ENCODE data around the gene SLC44A5. TPM values are rescaled to one million over a fixed set of nuclear protein-coding genes. Genes with fewer than 3 reads are reported as not detected.
"Not testable (repeated sequence)": the region's sequence is repeated elsewhere in the genome, so short reads cannot be mapped to it uniquely, and the experiment has no call there.

SLC44A5 gene
- polyA plus RNA-seq, 2 of the 4 experiments (the other 2 are of a cell fraction) = 0.10 to 1.5 TPM

- ChIA-PET POLR2A (no interaction called here), CTCF (interaction anchor here (1.2 kb wide), 1 partner anchor 30 kb away, joined by 5 read pairs; no protein-coding TSS in a partner anchor)
- H3K27ac ChIP-seq = no peak overlapping the region
- no peak overlapping the region for H3K4me2 ChIP-seq
- no peaks in the 10 kb centered on the region for H3K9me3 ChIP-seq
- H3K4me1 ChIP-seq = no peaks in the 10 kb centered on the region
- FAIRE-seq = no peak
- H3K4me3 ChIP-seq = no peak overlapping the region
- ATAC-seq = no peak
- 49% methylated on average over 2 of the region's 2 CpGs for WGBS (ENCODE audit: missing lambda C conversion rate)
- TF ChIP-seq MAFK (IDR thresholded peaks at IDR 0.05; ENCODE audit: partially characterized antibody) = no peak
- no peak for TF ChIP-seq NPAS2 (CRISPR knock-in tag; IDR thresholded peaks at IDR 0.05; ENCODE audit: borderline replicate concordance)
- no peak for TF ChIP-seq HEYL (CRISPR knock-in tag; IDR thresholded peaks at IDR 0.05)
- no peak for TF ChIP-seq EHMT2 (IDR thresholded peaks at IDR 0.05; ENCODE audit: low read depth)
- TF ChIP-seq RARB (CRISPR knock-in tag; IDR thresholded peaks at IDR 0.05) = no peak
- TF ChIP-seq NFE2L2 (conservative IDR thresholded peaks at IDR 0.05; ENCODE audit: low read length) = no peak
- DNase-seq (ENCODE audit: low read depth in 1 of 2, low spot score in 1 of 2) = no peak
These were observed 8.4 kb downstream of the SLC44A5 start for GRCh38 chr1:75602486-75602885.

DNA sequence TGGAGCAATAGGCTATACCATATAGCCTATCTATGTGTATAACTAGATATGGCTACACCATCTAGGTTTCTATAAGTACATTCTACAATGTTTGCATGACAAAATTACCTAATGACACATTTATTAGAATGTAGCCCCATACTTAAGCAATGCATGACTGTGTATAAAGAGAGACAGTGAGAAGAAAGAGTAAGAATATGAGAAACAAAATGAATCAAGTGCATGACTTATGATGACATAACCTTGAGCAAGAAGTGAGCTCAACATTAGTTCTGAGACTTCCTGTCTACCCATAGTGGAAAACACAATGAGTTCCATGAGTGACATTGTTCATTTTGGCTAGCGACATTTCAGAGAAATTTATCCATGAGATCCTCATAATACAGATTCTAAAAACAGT is 10.1 kb downstream of the SLC44A5 start:
- ATAC-seq = no peak

GRCh38 chr1:75594327-75594726 is 16.6 kb downstream of the SLC44A5 start:
- Histone ChIP-seq H3K4me2 (no peak overlapping the region), H3K4me3 (no peak overlapping the region), H3K9me3 (no peaks in the 10 kb centered on the region), H3K27ac (no peak overlapping the region), H3K4me1 (no peaks in the 10 kb centered on the region)
- ATAC-seq = no peak
- TF ChIP-seq MAFK (IDR thresholded peaks at IDR 0.05; ENCODE audit: partially characterized antibody) (peak; percentile 68), TFCP2L1 (CRISPR knock-in tag; IDR thresholded peaks at IDR 0.05) (no peak)
- ChIA-PET CTCF (no interaction called here), POLR2A (no interaction called here)
- no peak for FAIRE-seq
- no peak for DNase-seq (ENCODE audit: low read depth in 1 of 2, low spot score in 1 of 2)
- WGBS (ENCODE audit: missing lambda C conversion rate) = 54% methylated on average over 3 of the region's 3 CpGs

More for the DNA sequence above, 10.1 kb downstream of the SLC44A5 start:
- H3K4me3 ChIP-seq = no peak overlapping the region
- CTCF ChIA-PET = no interaction called here
- H3K27ac ChIP-seq = no peak overlapping the region
- POLR2A ChIA-PET = no interaction called here
- H3K4me2 ChIP-seq = no peak overlapping the region
- WGBS (ENCODE audit: missing lambda C conversion rate) = 6% methylated on average over 1 of the region's 1 CpG
- H3K9me3 ChIP-seq = no peaks in the 10 kb centered on the region
- TF ChIP-seq, protein P1, sequence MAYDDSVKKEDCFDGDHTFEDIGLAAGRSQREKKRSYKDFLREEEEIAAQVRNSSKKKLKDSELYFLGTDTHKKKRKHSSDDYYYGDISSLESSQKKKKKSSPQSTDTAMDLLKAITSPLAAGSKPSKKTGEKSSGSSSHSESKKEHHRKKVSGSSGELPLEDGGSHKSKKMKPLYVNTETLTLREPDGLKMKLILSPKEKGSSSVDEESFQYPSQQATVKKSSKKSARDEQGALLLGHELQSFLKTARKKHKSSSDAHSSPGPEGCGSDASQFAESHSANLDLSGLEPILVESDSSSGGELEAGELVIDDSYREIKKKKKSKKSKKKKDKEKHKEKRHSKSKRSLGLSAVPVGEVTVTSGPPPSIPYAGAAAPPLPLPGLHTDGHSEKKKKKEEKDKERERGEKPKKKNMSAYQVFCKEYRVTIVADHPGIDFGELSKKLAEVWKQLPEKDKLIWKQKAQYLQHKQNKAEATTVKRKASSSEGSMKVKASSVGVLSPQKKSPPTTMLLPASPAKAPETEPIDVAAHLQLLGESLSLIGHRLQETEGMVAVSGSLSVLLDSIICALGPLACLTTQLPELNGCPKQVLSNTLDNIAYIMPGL (CRISPR knock-in tag; IDR thresholded peaks at IDR 0.05; ENCODE audit: borderline replicate concordance) = no peak
- no peak for TF ChIP-seq KDM1A (IDR thresholded peaks at IDR 0.05; ENCODE audit: low read depth)
- TF ChIP-seq HEYL (CRISPR knock-in tag; IDR thresholded peaks at IDR 0.05) = no peak
- TF ChIP-seq SREBF2 (IDR thresholded peaks at IDR 0.05) = no peak
- TF ChIP-seq POLR2AphosphoS2 (conservative IDR thresholded peaks at IDR 0.05; ENCODE audit: low read length) = no peak
- TF ChIP-seq EP300 (IDR thresholded peaks at IDR 0.05) = no peak
- no peak for TF ChIP-seq ESRRA (IDR thresholded peaks at IDR 0.05; ENCODE audit: borderline replicate concordance, low read length)
- TF ChIP-seq, protein P2, sequence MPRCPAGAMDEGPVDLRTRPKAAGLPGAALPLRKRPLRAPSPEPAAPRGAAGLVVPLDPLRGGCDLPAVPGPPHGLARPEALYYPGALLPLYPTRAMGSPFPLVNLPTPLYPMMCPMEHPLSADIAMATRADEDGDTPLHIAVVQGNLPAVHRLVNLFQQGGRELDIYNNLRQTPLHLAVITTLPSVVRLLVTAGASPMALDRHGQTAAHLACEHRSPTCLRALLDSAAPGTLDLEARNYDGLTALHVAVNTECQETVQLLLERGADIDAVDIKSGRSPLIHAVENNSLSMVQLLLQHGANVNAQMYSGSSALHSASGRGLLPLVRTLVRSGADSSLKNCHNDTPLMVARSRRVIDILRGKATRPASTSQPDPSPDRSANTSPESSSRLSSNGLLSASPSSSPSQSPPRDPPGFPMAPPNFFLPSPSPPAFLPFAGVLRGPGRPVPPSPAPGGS (IDR thresholded peaks at IDR 0.05) = no peak
- TF ChIP-seq NPAS2 (CRISPR knock-in tag; IDR thresholded peaks at IDR 0.05; ENCODE audit: borderline replicate concordance) = no peak
- TF ChIP-seq POLR2A (IDR thresholded peaks at IDR 0.05; ENCODE audit: low read length) = no peak
- TF ChIP-seq TFCP2L1 (CRISPR knock-in tag; IDR thresholded peaks at IDR 0.05) = no peak
- TF ChIP-seq, protein P3, sequence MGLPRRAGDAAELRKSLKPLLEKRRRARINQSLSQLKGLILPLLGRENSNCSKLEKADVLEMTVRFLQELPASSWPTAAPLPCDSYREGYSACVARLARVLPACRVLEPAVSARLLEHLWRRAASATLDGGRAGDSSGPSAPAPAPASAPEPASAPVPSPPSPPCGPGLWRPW (IDR thresholded peaks at IDR 0.05) = no peak
- no peaks in the 10 kb centered on the region for H3K4me1 ChIP-seq
- DNase-seq (ENCODE audit: low read depth in 1 of 2, low spot score in 1 of 2) (no peak), FAIRE-seq (no peak)

- H3K4me3 ChIP-seq; ATAC-seq; H3K9me3 ChIP-seq; FAIRE-seq; H3K27ac ChIP-seq; H3K4me1 ChIP-seq; DNase-seq (ENCODE audit: low read depth in 1 of 2, low spot score in 1 of 2); H3K4me2 ChIP-seq; POLR2A ChIA-PET; CTCF ChIA-PET: not testable (repeated sequence)
- 0% methylated on average over 3 of the region's 3 CpGs for WGBS (ENCODE audit: missing lambda C conversion rate)
These were observed 17.5 kb downstream of the SLC44A5 start for GRCh38 chr1:75593457-75593856.
